HAP-1 (cell line): ENCODE data around the gene API5.

ENCODE experiments used
- DNase-seq, 2 experiments: peaks; one replicate each; pipeline ENCODE4 v3.0.0-alpha.2; 2016 to 2020; ENCODE audit warnings: low spot score in 2 of 2
- H3K27me3 ChIP-seq: fragments of 250-450 bp; sonication (Bioruptor Pico); 2 replicates; pipeline ENCODE4 v1.5.1; 2020; ENCODE audit warnings: low read depth, mild to moderate bottlenecking, moderate library complexity
- H3K36me3 ChIP-seq: fragments of 250-450 bp; sonication (Bioruptor Pico); replicated peaks from 2 replicates; pipeline ENCODE4 v1.5.1; 2020; ENCODE audit warnings: mild to moderate bottlenecking
- H3K4me1 ChIP-seq: fragments of 250-450 bp; sonication (Bioruptor Pico); 2 replicates; pipeline ENCODE4 v1.5.1; 2020; ENCODE audit warnings: mild to moderate bottlenecking
- H3K4me3 ChIP-seq: fragments of 250-450 bp; sonication (Bioruptor Pico); 2 replicates; pipeline ENCODE4 v1.5.1; 2020; ENCODE audit warnings: mild to moderate bottlenecking, moderate library complexity
- H3K9me3 ChIP-seq: fragments of 250-450 bp; sonication (Bioruptor Pico); 2 replicates; pipeline ENCODE4 v1.5.1; 2020; ENCODE audit warnings: mild to moderate bottlenecking, moderate library complexity
- in situ Hi-C: fragments of 300-500 bp; cut with MboI; formaldehyde crosslinking; loops from 3 replicates; pipeline ENCODE4 v1.14.3; 2020; ENCODE audit warnings: low sequenced_read_pairs, inconsistent platforms, mixed read lengths

API5 gene

GRCh38 chr11:43311791-43312607 lies at the start of gene API5:
Gene API5, plus strand, starts transcription at chr11:43311996. Its CDS starts 132 bp downstream, at chr11:43312128.
- Histone ChIP-seq H3K9me3 (no peaks in the 10 kb centered on the region), H3K4me1 (peaks cover 13% of the 10 kb centered on the region), H3K27me3 (no peaks in the 10 kb centered on the region), H3K4me3 (peak within 1 kb of the TSS; percentile 90), H3K36me3 (no peaks in the 10 kb centered on the region)
- peak; percentile 95 to 96 for DNase-seq
- in situ Hi-C loops, result no loop called here

GRCh38 chr11:43267856-43268580 lies 43.8 kb upstream of the API5 start:
- no peaks in the 10 kb centered on the region for H3K36me3 ChIP-seq
- H3K27me3 ChIP-seq, result no peaks in the 10 kb centered on the region; the same call in 1 of the 2 replicates
- no peaks in the 10 kb centered on the region for H3K4me1 ChIP-seq
- in situ Hi-C loops, result no loop called here
- no peak for DNase-seq
- H3K9me3 ChIP-seq, result no peaks in the 10 kb centered on the region
- H3K4me3 ChIP-seq, result no peak overlapping the region

- H3K4me3 ChIP-seq, result no peak overlapping the region
- in situ Hi-C loops, result no loop called here
- no peaks in the 10 kb centered on the region for H3K36me3 ChIP-seq
- no peaks in the 10 kb centered on the region for H3K4me1 ChIP-seq
- H3K27me3 ChIP-seq, result no peaks in the 10 kb centered on the region; the same call in 1 of the 2 replicates
- no peak for DNase-seq
- H3K9me3 ChIP-seq, result no peaks in the 10 kb centered on the region
Observed at GRCh38 chr11:43268786-43269185, 43.0 kb upstream of the API5 start.

- in situ Hi-C loops, result no loop called here
- H3K9me3 ChIP-seq, result no peaks in the 10 kb centered on the region
- no peaks in the 10 kb centered on the region for H3K4me1 ChIP-seq
- no peak overlapping the region for H3K4me3 ChIP-seq
- H3K27me3 ChIP-seq, result no peaks in the 10 kb centered on the region; the same call in 1 of the 2 replicates
- H3K36me3 ChIP-seq, result no peaks in the 10 kb centered on the region
- no peak for DNase-seq
Observed at GRCh38 chr11:43269254-43269918, 42.4 kb upstream of the API5 start.

GRCh38 chr11:43270468-43270867 lies 41.3 kb upstream of the API5 start:
- H3K27me3 ChIP-seq, result no peaks in the 10 kb centered on the region; the same call in 1 of the 2 replicates
- no peaks in the 10 kb centered on the region for H3K4me1 ChIP-seq
- H3K36me3 ChIP-seq, result no peaks in the 10 kb centered on the region
- H3K9me3 ChIP-seq, result no peaks in the 10 kb centered on the region
- DNase-seq, result no peak
- no peak overlapping the region for H3K4me3 ChIP-seq
- in situ Hi-C loops, result no loop called here

- no peaks in the 10 kb centered on the region for H3K9me3 ChIP-seq
- peaks cover 2% of the 10 kb centered on the region; the same call in 1 of the 2 replicates for H3K4me1 ChIP-seq
- H3K4me3 ChIP-seq, result no peak overlapping the region
- H3K27me3 ChIP-seq, result peaks cover 18% of the 10 kb centered on the region
- no peaks in the 10 kb centered on the region for H3K36me3 ChIP-seq
- DNase-seq, result peak; percentile 30 to 66
- in situ Hi-C loops, result loop anchor here (25.0 kb wide), 1 partner anchor 516 kb away; no protein-coding TSS in a partner anchor
Observed at GRCh38 chr11:43278193-43278956, 33.4 kb upstream of the API5 start.

GRCh38 chr11:43282607-43283440 lies 29.0 kb upstream of the API5 start:
- in situ Hi-C loops, result loop anchor here (25.0 kb wide), 1 partner anchor 521 kb away; no protein-coding TSS in a partner anchor
- H3K4me1 ChIP-seq, result peaks cover 4% of the 10 kb centered on the region; the same call in 1 of the 2 replicates
- H3K27me3 ChIP-seq, result peaks cover 18% of the 10 kb centered on the region
- peak; percentile 42 to 71 for DNase-seq
- H3K9me3 ChIP-seq, result no peaks in the 10 kb centered on the region
- no peaks in the 10 kb centered on the region for H3K36me3 ChIP-seq
- H3K4me3 ChIP-seq, result no peak overlapping the region; the same call in 1 of the 2 replicates

- Histone ChIP-seq H3K4me3 (no peak overlapping the region), H3K9me3 (no peaks in the 10 kb centered on the region), H3K4me1 (peaks cover 4% of the 10 kb centered on the region; the same call in 1 of the 2 replicates), H3K27me3 (peaks cover 17% of the 10 kb centered on the region), H3K36me3 (no peaks in the 10 kb centered on the region)
- in situ Hi-C loops, result loop anchor here (25.0 kb wide), 1 partner anchor 524 kb away; no protein-coding TSS in a partner anchor
- DNase-seq, result no peak
Observed at GRCh38 chr11:43285826-43286225, 26.0 kb upstream of the API5 start.

GRCh38 chr11:43289368-43289767 lies 22.4 kb upstream of the API5 start:
- in situ Hi-C loops, result loop anchor here (25.0 kb wide), 1 partner anchor 527 kb away; no protein-coding TSS in a partner anchor
- Histone ChIP-seq H3K4me1 (no peaks in the 10 kb centered on the region), H3K36me3 (no peaks in the 10 kb centered on the region), H3K27me3 (no peaks in the 10 kb centered on the region), H3K4me3 (no peak overlapping the region), H3K9me3 (no peaks in the 10 kb centered on the region)
- DNase-seq, result no peak

- no peaks in the 10 kb centered on the region for H3K9me3 ChIP-seq
- in situ Hi-C loops, result loop anchor here (25.0 kb wide), 1 partner anchor 536 kb away; no protein-coding TSS in a partner anchor
- no peaks in the 10 kb centered on the region for H3K4me1 ChIP-seq
- DNase-seq, result no peak
- H3K4me3 ChIP-seq, result no peak overlapping the region
- no peaks in the 10 kb centered on the region for H3K36me3 ChIP-seq
- H3K27me3 ChIP-seq, result no peaks in the 10 kb centered on the region
Observed at GRCh38 chr11:43298397-43298796, 13.4 kb upstream of the API5 start.

- Histone ChIP-seq H3K36me3 (peaks cover 14% of the 10 kb centered on the region), H3K4me3 (no peak overlapping the region), H3K27me3 (no peaks in the 10 kb centered on the region), H3K9me3 (no peaks in the 10 kb centered on the region), H3K4me1 (peaks cover 13% of the 10 kb centered on the region)
- in situ Hi-C loops, result no loop called here
- DNase-seq, result no peak
Observed at GRCh38 chr11:43315966-43316365, 4.2 kb downstream of the API5 start.

- Histone ChIP-seq H3K4me3 (no peak overlapping the region), H3K36me3 (peaks cover 19% of the 10 kb centered on the region), H3K9me3 (no peaks in the 10 kb centered on the region), H3K4me1 (peaks cover 11% of the 10 kb centered on the region), H3K27me3 (no peaks in the 10 kb centered on the region)
- no peak for DNase-seq
- in situ Hi-C loops, result no loop called here
Observed at GRCh38 chr11:43316451-43316850, 4.7 kb downstream of the API5 start.
